NCI-H1417 (cell line): Measurements from ENCODE around the gene GLRA1.

ENCODE experiments used
- DNase-seq, 3 experiments: peaks; one replicate each; lab custom pipeline; 2025; lab: John Stamatoyannopoulos, UW

GLRA1 gene

DNA sequence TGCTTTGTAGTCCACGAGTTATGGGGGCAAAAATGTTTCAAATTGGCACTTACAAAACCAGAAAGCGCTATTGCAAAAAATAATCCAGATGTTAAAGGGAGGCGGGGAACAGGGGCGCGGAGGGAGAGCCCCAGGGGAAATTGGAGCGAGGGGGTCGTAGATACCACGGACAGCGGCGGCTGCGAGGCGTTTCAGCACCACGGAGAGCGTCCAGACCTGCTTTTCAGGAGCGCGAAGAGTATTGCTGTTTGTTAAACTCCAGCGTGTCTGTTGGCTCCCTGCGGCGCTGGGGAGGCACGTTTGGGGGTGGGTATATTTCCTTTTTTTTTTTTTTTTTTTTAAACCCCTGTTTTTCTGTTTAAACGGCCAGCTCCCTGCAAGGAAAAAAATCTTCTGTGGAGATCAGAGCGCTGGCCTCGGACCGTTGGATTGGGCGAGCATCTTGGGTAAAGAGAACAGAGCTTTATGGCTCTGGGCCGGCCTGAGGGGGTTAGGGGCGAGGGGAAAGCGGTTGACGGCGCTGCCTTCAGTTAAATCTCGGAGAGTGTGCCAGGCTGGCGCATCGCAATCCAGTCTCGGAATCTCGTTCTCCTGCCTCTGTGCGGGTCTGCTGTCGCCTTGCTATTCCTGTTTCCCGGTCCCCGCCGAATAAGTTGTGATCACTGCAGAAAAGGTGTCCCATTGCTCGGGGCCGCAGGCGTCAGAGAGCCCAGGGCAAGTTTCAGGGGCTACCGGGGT is at the start of gene GLRA1:
TSS of gene GLRA1 (minus strand) at position 288 of the 738 bp plus-strand sequence. CDS start 302 bp downstream, outside the sequence.
- no peak for DNase-seq

GRCh38 chr5:151970885-151971284 is 46.2 kb upstream of the GLRA1 start:
- DNase-seq, result no peak

DNA sequence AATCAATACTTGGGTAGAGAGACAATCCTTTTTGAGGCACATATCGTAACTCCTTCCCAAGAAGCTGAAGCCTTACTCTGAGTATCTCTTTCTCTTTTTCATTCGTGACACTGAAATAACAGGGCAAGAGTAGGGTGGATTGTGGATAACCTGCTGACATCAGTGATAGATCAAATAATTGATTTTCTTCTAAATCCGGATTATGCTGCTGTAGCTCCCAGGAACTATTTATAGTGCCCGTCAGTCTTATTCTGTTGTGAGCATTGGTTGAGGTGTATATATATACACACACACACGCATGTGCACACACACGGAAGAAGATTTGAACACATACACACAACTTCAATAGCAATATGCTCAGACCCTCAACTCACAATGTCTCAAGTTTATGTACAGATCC is 43.2 kb upstream of the GLRA1 start:
- no peak for DNase-seq

GRCh38 chr5:151966046-151966445 is 41.4 kb upstream of the GLRA1 start:
- no peak for DNase-seq

- DNase-seq, result no peak
Measured at GRCh38 chr5:151964471-151964870, 39.8 kb upstream of the GLRA1 start.

- DNase-seq, result peak in 1 of 3 experiments; percentile 15
Measured at GRCh38 chr5:151961557-151961956, 36.9 kb upstream of the GLRA1 start.

- DNase-seq, result peak in 1 of 3 experiments; percentile 25
Measured at GRCh38 chr5:151958111-151958510, 33.5 kb upstream of the GLRA1 start.

DNA sequence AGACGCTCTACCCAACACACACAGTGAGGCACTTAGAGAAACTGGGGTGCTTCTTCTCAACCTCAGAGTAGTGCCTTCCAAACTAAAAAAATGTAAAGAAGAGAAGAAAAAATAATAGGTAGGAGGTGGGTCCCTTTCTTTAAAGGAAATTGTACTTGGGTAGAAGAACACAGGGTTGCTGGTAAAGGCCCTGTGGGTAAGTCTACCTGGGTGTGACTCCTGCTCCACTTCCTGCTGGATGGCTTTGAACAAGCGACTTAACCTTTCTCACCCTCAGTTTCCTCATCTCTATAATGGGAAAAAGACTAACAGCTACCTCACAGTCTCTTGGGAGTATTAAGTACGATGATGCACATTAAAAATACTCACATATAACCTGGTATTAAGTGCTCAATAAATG is 32.1 kb upstream of the GLRA1 start:
- no peak for DNase-seq

- no peak for DNase-seq
Measured at GRCh38 chr5:151954255-151954654, 29.6 kb upstream of the GLRA1 start.

DNA sequence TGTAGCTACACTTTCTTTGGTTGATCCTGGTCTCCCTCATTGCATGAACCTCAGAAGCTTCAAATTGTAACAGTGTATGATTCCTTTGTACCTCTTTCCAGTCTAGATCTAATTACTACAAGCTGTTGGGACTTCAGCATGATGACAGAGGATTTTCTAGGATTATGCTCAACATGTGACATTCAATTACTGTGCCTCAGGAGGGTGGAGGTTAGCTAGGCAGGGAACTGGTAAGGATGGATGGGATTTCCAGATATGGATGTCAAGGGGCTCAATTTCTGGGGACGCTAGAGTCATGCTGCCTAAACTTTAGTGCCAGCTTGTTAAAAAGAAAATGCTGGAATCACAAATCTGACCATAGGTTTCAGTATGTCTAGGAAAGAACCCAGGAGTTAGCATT is 29.2 kb upstream of the GLRA1 start:
- no peak for DNase-seq

GRCh38 chr5:151952238-151952637 is 27.6 kb upstream of the GLRA1 start:
- DNase-seq, result peak in 1 of 3 experiments; percentile 1

GRCh38 chr5:151950706-151951105 is 26.1 kb upstream of the GLRA1 start:
- no peak for DNase-seq

- DNase-seq, result peak; percentile 0 to 33 (median 4)
Measured at GRCh38 chr5:151949701-151950308, 25.2 kb upstream of the GLRA1 start.

DNA sequence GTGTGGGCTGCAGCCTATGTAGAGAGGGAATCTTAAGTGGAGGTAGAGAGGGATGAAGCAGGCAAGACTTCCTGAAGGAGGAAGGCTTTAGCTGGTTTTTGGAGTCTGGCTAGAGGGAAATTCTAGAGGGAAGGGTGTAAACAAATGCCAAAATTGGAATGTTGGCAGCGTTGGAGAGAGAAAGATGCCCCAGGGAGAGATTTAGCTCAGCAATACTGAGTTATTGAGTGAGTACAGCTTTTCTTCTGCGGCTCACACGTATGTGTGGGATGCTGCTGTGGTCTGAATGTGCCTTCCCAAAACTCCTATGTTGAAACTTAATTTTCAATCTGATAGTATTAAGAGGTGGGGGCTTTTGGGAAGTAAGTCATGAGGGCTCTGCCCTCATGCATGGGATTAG is 24.5 kb upstream of the GLRA1 start:
- DNase-seq, result no peak

- no peak for DNase-seq
Measured at GRCh38 chr5:151947931-151948608, 23.4 kb upstream of the GLRA1 start.

DNA sequence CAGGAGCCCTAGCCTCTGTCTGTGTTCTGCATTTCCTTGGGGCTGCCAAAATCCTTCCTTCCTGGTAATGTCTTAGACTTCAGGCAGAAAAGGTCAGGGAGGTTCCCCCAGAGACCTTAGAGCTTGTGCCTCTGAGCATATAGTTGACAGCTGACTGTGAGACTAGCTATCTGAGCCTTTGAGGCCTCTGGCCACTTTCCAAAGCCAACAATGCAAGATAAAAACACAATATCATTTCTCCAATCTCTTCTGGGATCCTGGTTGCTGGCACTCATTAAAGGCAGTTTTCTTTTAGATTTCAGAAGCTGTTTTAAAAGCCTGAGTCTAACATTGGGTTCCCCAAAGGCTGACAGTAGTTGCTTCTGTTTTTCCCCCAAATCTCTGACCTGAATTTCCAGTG is 13.2 kb upstream of the GLRA1 start:
- no peak for DNase-seq

DNA sequence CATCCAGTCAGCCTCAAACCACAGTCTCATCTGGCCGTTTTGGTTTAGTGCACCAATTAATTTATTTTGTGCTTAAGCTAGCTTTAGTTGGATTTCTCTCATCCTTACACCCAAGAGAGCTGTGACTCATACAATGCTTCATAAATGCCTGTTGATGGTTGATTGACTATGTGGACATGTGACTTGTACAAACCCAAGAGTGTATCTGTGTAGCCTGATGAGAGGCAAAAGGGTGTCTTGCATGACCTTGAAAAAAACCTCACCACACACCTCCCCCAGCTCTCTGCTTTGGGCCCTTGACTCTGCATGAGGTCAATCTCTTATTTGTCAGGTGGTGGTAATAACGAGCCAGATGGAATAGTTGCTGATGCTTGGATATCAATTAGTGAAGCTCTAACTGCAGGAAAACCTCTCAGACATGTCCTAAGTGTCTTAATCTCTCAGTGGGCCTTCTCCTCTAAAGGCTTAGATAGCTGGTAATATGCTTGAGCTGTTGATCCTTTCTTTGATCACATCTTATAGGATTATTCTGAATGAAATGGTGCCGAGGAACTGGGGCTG is 10.6 kb upstream of the GLRA1 start:
- peak; percentile 10 to 61 (median 58) for DNase-seq

DNA sequence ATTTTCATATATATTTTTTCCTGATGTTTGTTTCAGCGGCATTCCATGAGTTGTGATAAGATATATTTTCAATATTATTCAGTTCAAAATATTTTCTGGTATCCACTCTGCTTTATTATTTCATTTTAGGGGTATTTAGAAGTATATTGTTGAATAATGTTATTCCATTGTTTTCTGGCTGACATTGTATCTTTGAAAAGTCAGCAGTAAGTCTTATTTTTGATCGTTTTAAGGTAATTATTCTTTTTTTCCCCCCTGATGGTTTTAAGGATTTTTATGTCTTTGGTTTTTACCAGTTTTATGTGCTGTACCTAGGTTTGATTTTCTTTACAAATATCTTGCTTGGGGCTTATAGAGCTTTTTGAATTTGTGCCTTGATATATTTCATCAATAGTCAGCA is 6.6 kb upstream of the GLRA1 start:
- no peak for DNase-seq

DNA sequence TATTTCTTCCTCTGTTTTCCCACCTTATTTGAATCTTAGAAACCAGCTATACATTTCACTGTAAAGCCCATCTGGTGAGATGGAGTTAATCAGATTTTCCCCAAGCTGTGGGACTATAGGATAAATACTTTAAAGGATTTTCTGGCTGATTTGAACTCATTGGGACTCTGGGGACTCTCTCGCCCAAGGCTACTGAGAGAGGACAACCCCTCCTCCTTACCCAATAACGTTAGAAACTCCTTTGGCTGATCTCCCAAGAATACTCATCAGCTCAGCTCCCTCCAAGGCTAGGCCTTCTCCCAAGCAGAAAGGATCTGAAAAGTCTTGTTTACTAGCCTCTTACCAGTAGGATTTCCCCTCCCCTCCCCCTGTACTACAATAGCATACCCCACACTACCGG is 1.5 kb upstream of the GLRA1 start:
- no peak for DNase-seq

DNA sequence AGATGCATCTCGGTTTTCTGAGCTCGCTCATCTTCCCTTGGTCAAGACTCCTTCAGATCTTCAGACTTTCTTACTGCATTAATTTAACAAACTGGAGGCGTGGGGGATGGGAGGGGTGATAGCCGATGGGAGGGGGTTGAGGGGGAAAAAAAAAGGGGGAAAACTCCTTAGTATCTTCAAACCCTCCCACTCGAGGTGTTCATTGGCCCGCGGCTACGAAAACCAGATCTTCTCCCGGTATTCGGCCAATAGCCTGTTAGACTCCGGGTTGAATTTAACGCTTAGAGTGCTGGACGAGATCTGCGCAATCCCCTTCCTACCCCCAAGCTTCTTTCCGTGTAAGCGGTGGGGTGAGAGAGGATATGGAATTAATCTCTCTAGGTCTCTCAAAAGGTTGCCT is 689 bp upstream of the GLRA1 start:
- DNase-seq, result no peak

- peak in 1 of 3 experiments; percentile 22 for DNase-seq
Measured at GRCh38 chr5:151923866-151924476, 680 bp downstream of the GLRA1 start.

- DNase-seq, result no peak
Measured at GRCh38 chr5:151921916-151922315, 2.7 kb downstream of the GLRA1 start.
